Caco-2 (cell line): Measurements from ENCODE around the gene CECR2. TPM values are rescaled to one million over a fixed set of nuclear protein-coding genes. Genes with fewer than 3 reads are reported as not detected.

Experiments
- BruUV-seq: library from RNA; stranded (reverse); fragments of 400-500 nt; replicated peaks from 2 replicates; lab custom pipeline; 2021; lab: Mats Ljungman, UMichigan
- CTCF ChIA-PET: fragments of 300-600 bp; sonication (Branson Sonifier 250); formaldehyde crosslinking; loops from one replicate; lab custom pipeline; 2022; ENCODE audit warnings: antibody characterized with exemption; lab: Charles Lee
- POLR2A ChIA-PET: fragments of 300-600 bp; sonication (Branson Sonifier 250); formaldehyde crosslinking; loops from one replicate; lab custom pipeline; 2022; ENCODE audit warnings: antibody characterized with exemption; lab: Charles Lee
- DNase-seq, 2 experiments: peaks; one replicate each; pipeline versions ENCODE4 v3.0.0 to v3.0.0-alpha.2; 2020 to 2022
- H3K27me3 ChIP-seq: replicated peaks from 2 replicates; pipeline ENCODE4 v1.6.0; 2011; ENCODE audit warnings: low read length; ENCODE audit not compliant: control insufficient read depth, insufficient read depth
- H3K36me3 ChIP-seq: 2 replicates; pipeline ENCODE4 v1.5.1; 2011; ENCODE audit warnings: low read length; ENCODE audit not compliant: control insufficient read depth, insufficient read depth
- H3K4me1 ChIP-seq: fragments of 250-450 bp; sonication (Bioruptor Pico); 2 replicates; pipeline ENCODE4 v1.5.1; 2020; ENCODE audit warnings: mild to moderate bottlenecking
- H3K4me3 ChIP-seq: 2 replicates; pipeline ENCODE4 v1.5.1; 2011; ENCODE audit warnings: low read depth, mild to moderate bottlenecking, control low read depth, low read length
- H3K9me3 ChIP-seq: fragments of 250-450 bp; sonication (Bioruptor Pico); 2 replicates; pipeline ENCODE4 v1.5.1; 2020; ENCODE audit warnings: mild to moderate bottlenecking, moderate library complexity
- H3K27ac Mint-ChIP-seq: one replicate; pipeline ENCODE4 v1.8.0; 2022; ENCODE audit warnings: mixed read lengths; ENCODE audit not compliant: unreplicated experiment
- H3K27me3 Mint-ChIP-seq: one replicate; pipeline ENCODE4 v1.8.0; 2022; ENCODE audit warnings: mixed read lengths; ENCODE audit not compliant: insufficient read depth, unreplicated experiment
- H3K36me3 Mint-ChIP-seq: one replicate; pipeline ENCODE4 v1.8.0; 2022; ENCODE audit warnings: mild to moderate bottlenecking, mixed read lengths; ENCODE audit not compliant: insufficient read depth, unreplicated experiment
- H3K4me1 Mint-ChIP-seq: one replicate; pipeline ENCODE4 v1.8.0; 2022; ENCODE audit warnings: low read depth, mixed read lengths; ENCODE audit not compliant: unreplicated experiment
- H3K4me3 Mint-ChIP-seq: one replicate; pipeline ENCODE4 v1.8.0; 2022; ENCODE audit warnings: mild to moderate bottlenecking, moderate library complexity, mixed read lengths; ENCODE audit not compliant: unreplicated experiment
- H3K9me3 Mint-ChIP-seq: one replicate; pipeline ENCODE4 v1.8.0; 2022; ENCODE audit warnings: mixed read lengths; ENCODE audit not compliant: unreplicated experiment
- CTCF ChIP-seq, 2 experiments: fragments of 200-600 bp in 1 of 2; IDR thresholded peaks; 1 replicate in 1 of 2; 2 replicates in 1 of 2; pipeline versions ENCODE4 v1.5.1 to v1.8.0; 2011 to 2022; ENCODE audit warnings: antibody characterized with exemption in 1 of 2, control low read depth in 1 of 2, inconsistent platforms in 1 of 2, low read depth in 1 of 2, low read length in 1 of 2, mild to moderate bottlenecking in 1 of 2, moderate library complexity in 1 of 2; ENCODE audit not compliant: insufficient read depth in 1 of 2, severe bottlenecking in 1 of 2, unreplicated experiment in 1 of 2
- intact Hi-C: fragments of 100-400 bp; cut with micrococcal nuclease; formaldehyde crosslinking; loops from one replicate; pipeline ENCODE4 v1.10.0; 2022; ENCODE audit not compliant: unreplicated experiment
- total RNA-seq: library from RNA; stranded (reverse); gene quantifications from 2 replicates; pipeline ENCODE4 v1.2.3, GENCODE V29; 2022

Gene CECR2
- total RNA-seq, 1 experiment from 2014 or later, result 1.1 TPM

DNA sequence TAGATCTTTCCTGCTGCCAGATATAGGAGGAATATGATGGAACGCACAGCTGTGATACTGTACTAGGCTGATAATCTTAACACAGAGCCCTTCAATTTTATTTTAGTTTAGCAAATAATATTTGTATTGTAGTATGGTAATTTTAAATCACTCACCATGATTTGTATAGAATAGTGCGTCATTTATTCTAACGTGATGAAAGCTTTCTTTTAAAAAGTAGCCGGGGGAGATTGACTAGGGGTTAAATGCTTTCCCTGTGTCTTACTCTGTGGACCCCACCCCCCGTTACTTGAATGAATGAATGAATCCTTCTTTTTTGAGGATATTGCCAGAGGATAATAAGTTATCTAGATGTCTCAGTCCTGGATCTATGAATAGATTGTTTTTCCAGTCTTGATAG is 72.1 kb downstream of the CECR2 start:
- Mint-ChIP-seq H3K4me1 (no peaks in the 10 kb centered on the region), H3K27ac (no peak overlapping the region), H3K36me3 (no peaks in the 10 kb centered on the region), H3K27me3 (peaks cover 3% of the 10 kb centered on the region), H3K9me3 (no peaks in the 10 kb centered on the region), H3K4me3 (no peak overlapping the region)
- Histone ChIP-seq H3K4me3 (no peak overlapping the region), H3K4me1 (no peaks in the 10 kb centered on the region), H3K9me3 (no peaks in the 10 kb centered on the region), H3K27me3 (no peaks in the 10 kb centered on the region), H3K36me3 (no peaks in the 10 kb centered on the region)
- no peak for TF ChIP-seq CTCF (IDR thresholded peaks at IDR 0.05; ENCODE audit: insufficient read depth in 1 of 2, low read depth in 1 of 2, low read length in 1 of 2, severe bottlenecking in 1 of 2, unreplicated experiment in 1 of 2)
- no TSS peak for BruUV-seq
- no peak for DNase-seq
- CTCF ChIA-PET, result no interaction called here
- POLR2A ChIA-PET, result no interaction called here
- intact Hi-C loops, result no loop called here

GRCh38 chr22:17443405-17444203 is 74.3 kb downstream of the CECR2 start:
- DNase-seq, result no peak
- no peaks in the 10 kb centered on the region for H3K9me3 ChIP-seq
- H3K27me3 ChIP-seq, result no peaks in the 10 kb centered on the region
- Mint-ChIP-seq H3K36me3 (no peaks in the 10 kb centered on the region), H3K27me3 (peaks cover 3% of the 10 kb centered on the region), H3K27ac (no peak overlapping the region), H3K4me1 (no peaks in the 10 kb centered on the region), H3K9me3 (no peaks in the 10 kb centered on the region), H3K4me3 (no peak overlapping the region)
- intact Hi-C loops, result no loop called here
- POLR2A ChIA-PET, result interaction anchor here (0.6 kb wide), 1 partner anchor 12 kb away, joined by 3 read pairs; no protein-coding TSS in a partner anchor
- no peaks in the 10 kb centered on the region for H3K36me3 ChIP-seq
- BruUV-seq, result no TSS peak
- no peak for TF ChIP-seq CTCF (IDR thresholded peaks at IDR 0.05; ENCODE audit: insufficient read depth in 1 of 2, low read depth in 1 of 2, low read length in 1 of 2, severe bottlenecking in 1 of 2, unreplicated experiment in 1 of 2)
- H3K4me3 ChIP-seq, result no peak overlapping the region
- H3K4me1 ChIP-seq, result no peaks in the 10 kb centered on the region
- CTCF ChIA-PET, result no interaction called here

- no peak overlapping the region for H3K4me3 Mint-ChIP-seq
- no TSS peak for BruUV-seq
- Histone ChIP-seq H3K36me3 (no peaks in the 10 kb centered on the region), H3K4me1 (no peaks in the 10 kb centered on the region), H3K9me3 (no peaks in the 10 kb centered on the region), H3K27me3 (no peaks in the 10 kb centered on the region), H3K4me3 (no peak overlapping the region)
- intact Hi-C loops, result no loop called here
- no peaks in the 10 kb centered on the region for H3K4me1 Mint-ChIP-seq
- no peak for DNase-seq
- no peaks in the 10 kb centered on the region for H3K36me3 Mint-ChIP-seq
- peaks cover 3% of the 10 kb centered on the region for H3K27me3 Mint-ChIP-seq
- ChIA-PET POLR2A (interaction anchor here (0.6 kb wide), 1 partner anchor 13 kb away, joined by 3 read pairs; no protein-coding TSS in a partner anchor), CTCF (no interaction called here)
- no peaks in the 10 kb centered on the region for H3K9me3 Mint-ChIP-seq
- no peak overlapping the region for H3K27ac Mint-ChIP-seq
- TF ChIP-seq CTCF (IDR thresholded peaks at IDR 0.05; ENCODE audit: insufficient read depth in 1 of 2, low read depth in 1 of 2, low read length in 1 of 2, severe bottlenecking in 1 of 2, unreplicated experiment in 1 of 2), result no peak
Measured at GRCh38 chr22:17444204-17444504, 74.9 kb downstream of the CECR2 start.
